Keratinocyte (primary cell): ENCODE measurements around the gene PRDM11.

ENCODE experiments used
- CTCF ChIP-seq, 3 experiments: IDR thresholded peaks in 1 of 3; conservative IDR thresholded peaks in 1 of 3; optimal IDR thresholded peaks in 1 of 3; 2 replicates in 2 of 3; 3 replicates in 1 of 3; pipeline versions ENCODE3 to v1.5.1; 2011; ENCODE audit warnings: low read length in 3 of 3, mild to moderate bottlenecking in 3 of 3, moderate library complexity in 2 of 3, control low read depth in 1 of 3, inconsistent platforms in 1 of 3; ENCODE audit not compliant: insufficient read depth in 2 of 3; ENCODE audit errors: extremely low read depth in 1 of 3
- EZH2 ChIP-seq: IDR thresholded peaks from one replicate; pipeline ENCODE4 v1.6.1; 2012; ENCODE audit warnings: inconsistent platforms, mild to moderate bottlenecking, low read length, moderate library complexity

- TF ChIP-seq CTCF (optimal IDR thresholded peaks at IDR 0.05 in 1 of 3, IDR thresholded peaks at IDR 0.05 in 1 of 3, conservative IDR thresholded peaks at IDR 0.05 in 1 of 3; ENCODE audit: extremely low read depth in 1 of 3, insufficient read depth in 2 of 3, low read length in 3 of 3) (no peak), EZH2 (no peak)
These were observed 40.0 kb upstream of the PRDM11 start for GRCh38 chr11:45106440-45106839.
